NCI-H345 treated with DMSO at 0.1 percent for 48 hours (cell line): Measurements from ENCODE around the gene TLR2.
"Not testable (repeated sequence)": the region's sequence is repeated elsewhere in the genome, so short reads cannot be mapped to it uniquely, and the experiment has no call there.

Source experiments
- DNase-seq: peaks from one replicate; lab custom pipeline; 2025; ENCODE audit not compliant: unreplicated experiment; lab: John Stamatoyannopoulos, UW

TLR2 gene

GRCh38 chr4:153655928-153656327 is 28.2 kb upstream of the TLR2 start:
- no peak for DNase-seq

DNA sequence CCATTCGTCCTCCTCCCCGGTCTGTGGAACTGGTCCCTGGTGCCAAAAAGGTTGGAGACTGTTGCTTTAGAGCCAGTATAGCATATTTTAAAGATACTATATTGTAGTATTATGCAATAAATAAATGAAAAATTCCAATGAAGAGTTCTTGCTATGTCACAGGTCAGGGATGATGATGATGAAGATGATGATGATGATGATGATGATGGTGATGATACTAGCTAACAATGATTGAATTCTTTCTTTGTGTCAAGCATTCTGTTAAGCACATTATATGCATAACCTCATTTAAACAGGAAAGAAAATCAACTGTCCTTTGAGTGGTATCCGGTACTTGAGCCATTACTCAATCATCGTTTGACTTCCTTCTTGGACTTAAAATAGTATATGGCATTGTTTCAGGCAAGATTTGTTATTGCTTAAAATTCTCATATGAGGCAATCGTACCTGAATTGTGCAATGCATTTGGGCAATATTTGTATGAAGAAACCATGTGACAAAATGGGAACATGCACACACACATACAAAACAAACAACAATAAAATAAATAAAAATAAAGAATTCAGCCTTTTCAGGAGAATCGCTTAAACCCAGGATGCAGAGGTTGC is 22.8 kb upstream of the TLR2 start:
- DNase-seq = no peak

- DNase-seq = no peak
Measured at GRCh38 chr4:153661908-153662307, 22.2 kb upstream of the TLR2 start.

- DNase-seq = no peak
Measured at GRCh38 chr4:153663667-153664066, 20.4 kb upstream of the TLR2 start.

GRCh38 chr4:153666505-153666904 is 17.6 kb upstream of the TLR2 start:
- not testable (repeated sequence) for DNase-seq

GRCh38 chr4:153668647-153669046 is 15.4 kb upstream of the TLR2 start:
- no peak for DNase-seq

- no peak for DNase-seq
Measured at GRCh38 chr4:153669838-153670237, 14.2 kb upstream of the TLR2 start.

GRCh38 chr4:153676486-153676885 is 7.6 kb upstream of the TLR2 start:
- DNase-seq = no peak

DNA sequence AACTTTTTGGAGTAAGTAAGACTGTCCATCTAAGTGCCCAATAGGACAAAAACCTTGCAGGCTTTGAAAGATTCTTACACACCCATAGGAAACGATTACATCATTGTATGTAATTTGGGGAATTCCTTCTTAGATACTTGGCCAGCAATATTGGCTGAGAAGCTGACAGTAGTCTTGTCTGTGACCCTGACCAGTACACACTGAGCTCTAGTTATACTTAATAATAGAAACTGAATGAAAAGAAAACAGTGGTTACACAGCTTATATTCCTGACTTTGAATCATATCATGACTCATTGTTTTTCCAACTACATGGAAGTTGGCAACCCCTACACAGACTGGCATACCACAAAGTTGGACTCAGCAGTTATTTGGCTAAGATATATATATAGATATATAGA is 7.1 kb upstream of the TLR2 start:
- no peak for DNase-seq

DNA sequence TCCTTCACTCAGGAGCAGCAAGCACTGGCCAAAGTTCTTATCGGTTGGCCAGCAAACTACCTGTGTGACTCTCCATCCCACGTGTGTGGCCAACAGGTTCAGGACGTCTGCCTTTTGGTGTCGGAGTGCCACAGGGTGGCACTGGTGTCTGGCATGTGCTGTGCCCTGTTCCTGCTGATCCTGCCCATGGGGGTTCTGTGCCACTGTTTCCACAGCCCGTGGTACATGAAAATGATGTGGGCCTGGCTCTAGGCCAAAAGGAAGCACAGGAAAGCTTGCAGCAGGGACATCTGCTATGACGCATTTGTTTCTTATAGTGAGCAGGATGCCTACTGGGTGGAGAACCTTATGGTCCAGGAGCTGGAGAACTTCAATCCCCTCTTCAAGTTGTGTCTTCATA is 4.6 kb upstream of the TLR2 start:
- no peak for DNase-seq

DNA sequence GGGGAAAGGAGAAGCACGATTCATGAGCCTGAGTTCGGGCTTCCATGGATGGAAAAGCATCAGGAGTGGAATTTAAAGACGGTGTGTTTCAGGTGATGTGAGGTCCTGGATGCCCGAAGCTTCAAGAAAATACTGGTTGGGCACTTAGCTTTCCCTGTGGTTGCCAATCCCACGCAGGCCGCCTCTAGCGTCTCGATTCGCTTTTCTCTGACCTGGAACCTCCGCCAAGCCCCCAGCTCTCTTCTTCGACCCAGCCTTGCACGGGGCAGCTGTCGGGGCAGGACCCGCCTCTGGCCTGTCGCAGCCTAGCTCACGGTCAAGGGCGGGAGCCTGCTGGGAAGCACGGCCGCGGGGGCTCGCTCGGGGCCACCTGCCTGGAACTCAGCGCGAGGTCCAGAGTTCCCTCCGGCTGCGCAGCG is 308 bp upstream of the TLR2 start:
- no peak for DNase-seq

DNA sequence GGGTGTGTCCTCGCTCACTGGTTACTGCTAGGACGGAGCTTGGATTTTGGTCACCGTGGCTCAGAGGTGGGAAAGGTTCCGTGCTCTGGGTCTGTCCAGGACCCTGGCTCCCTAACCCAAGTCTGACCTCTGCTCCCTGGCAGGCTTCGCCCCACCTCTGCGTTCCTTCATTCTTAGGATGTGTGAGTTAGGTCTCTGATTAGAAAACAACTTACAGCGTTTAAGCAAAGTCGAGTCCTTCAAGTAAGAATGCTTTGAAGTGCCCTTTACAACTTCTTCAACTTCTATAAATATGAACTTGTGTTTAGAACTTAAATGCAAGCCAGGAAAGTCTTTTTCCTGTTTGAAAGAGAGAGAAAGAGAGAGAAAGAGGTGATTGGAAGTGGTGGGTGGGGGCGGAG is 891 bp downstream of the TLR2 start:
- DNase-seq = no peak

DNA sequence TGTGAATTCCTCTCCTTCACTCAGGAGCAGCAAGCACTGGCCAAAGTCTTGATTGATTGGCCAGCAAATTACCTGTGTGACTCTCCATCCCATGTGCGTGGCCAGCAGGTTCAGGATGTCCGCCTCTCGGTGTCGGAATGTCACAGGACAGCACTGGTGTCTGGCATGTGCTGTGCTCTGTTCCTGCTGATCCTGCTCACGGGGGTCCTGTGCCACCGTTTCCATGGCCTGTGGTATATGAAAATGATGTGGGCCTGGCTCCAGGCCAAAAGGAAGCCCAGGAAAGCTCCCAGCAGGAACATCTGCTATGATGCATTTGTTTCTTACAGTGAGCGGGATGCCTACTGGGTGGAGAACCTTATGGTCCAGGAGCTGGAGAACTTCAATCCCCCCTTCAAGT is 20.4 kb downstream of the TLR2 start:
- no peak for DNase-seq

DNA sequence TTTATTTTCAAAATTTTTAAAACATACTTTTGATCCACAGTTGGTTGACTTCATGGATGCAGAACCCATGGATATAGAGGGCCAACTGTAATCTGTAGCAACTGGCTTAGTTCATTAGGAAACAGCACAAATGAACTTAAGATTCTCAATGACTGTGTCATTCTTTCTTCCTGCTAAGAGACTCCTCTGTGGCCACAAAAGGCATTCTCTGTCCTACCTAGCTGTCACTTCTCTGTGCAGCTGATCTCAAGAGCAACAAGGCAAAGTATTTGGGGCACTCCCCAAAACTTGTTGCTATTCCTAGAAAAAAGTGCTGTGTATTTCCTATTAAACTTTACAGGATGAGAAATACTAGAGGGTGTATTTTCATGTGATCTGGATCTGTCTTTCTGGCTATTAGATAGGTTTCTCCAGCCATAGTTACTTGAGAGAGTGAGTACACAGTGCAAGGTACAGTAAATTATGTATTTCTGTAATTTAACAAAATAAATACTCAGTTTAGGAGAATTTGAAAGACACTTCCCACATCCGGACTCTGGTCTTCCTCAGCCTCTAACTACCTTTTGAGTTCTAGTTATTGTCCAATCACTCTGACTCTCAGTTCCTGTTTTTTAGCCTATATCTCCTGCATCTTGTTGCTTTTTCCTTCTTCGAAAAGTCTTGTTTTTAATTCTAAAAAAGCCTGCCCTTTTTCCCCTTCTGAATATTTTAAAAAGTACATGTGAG is 21.8 kb downstream of the TLR2 start:
- DNase-seq = no peak

DNA sequence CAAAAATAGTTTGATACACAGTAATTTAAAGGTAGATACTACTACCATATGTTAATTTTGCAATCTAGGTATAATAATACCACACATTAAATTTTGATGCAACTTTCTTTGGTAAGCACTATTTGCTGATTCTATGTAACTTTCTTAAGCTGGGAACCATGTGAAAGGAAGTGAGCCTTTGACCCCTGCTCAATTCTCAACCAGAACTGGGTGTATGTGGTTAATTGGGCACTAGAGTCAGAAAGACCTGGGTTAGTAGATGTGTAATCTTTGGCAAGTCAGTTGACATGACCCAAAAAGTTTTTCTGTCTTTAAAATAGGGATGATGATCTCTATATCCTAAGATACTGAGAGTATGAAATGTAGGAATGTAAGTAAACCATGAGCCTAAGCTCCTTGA is 22.4 kb downstream of the TLR2 start:
- no peak for DNase-seq

GRCh38 chr4:153710681-153711080 is 26.6 kb downstream of the TLR2 start:
- no peak for DNase-seq

DNA sequence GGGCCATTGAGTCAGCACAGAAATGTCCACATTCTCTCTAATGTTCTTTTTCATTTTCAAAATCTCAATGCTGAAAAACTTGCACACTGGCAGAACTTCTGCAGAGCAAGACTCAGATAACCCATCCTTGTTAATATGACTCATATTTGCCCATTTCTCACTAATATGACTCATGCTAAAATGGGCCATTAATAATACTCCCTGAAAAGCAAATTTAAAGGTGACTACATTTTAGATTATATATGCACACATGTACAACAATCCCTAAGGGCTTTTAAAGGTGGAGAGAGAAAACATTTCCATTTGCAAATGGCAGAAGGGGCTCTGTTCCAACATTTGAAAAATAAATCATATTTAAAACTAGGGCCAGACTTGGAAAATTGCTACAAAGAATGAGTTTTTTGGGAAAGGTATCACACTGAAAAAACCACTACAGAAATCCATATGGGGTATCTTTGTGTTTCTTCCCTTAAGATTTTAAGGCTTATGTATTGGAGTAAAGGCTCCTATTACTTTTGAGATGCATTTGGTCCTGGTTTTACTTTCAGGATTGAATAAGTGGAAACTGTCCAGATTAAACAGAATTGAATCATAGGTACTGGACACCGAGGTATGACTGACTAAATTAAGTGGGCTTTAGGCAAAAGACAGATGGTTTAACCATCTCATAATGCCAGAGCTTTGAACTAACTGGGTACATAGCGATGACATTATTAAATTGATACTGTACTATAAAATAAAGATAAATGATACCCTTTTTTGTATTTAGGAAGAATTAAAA is 30.0 kb downstream of the TLR2 start:
- no peak for DNase-seq

DNA sequence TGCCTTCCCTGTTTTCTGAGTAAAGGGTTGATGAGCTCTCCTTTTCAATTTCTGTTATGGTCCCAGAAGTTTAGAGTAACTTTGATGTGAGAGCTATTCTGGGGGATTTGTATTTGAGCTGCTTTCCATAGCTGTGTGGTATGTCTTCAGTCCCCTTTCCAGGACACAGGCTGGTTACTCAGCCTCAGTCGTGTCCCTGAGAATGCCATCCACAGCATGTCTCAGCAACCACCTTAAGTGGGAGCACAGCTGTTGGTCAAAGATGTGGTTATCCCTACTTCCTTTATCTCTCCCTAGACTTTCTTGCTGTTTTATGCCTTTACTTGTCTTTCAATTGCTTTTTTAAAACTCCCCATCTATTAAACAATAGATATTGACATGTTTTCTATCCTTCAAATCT is 38.0 kb downstream of the TLR2 start:
- no peak for DNase-seq

- no peak for DNase-seq
Measured at GRCh38 chr4:153724606-153725005, 40.5 kb downstream of the TLR2 start.

- no peak for DNase-seq
Measured at GRCh38 chr4:153725136-153725830, 41.2 kb downstream of the TLR2 start.

DNA sequence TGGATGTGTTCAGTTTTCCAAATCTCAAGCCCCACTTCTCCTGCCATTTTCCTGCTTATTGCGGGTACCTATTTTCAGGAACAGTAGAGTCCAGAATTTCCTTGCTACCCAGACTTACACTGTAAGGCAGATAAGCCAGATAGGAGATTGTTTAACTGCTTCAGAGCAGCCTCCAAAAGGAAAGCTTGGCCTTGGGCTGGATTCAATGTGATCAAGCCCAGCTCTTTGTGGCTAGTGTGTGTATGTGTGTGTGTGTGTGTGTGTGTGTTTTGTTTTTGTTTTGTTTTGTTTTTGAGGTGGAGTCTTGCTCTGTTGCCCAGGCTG is 41.7 kb downstream of the TLR2 start:
- no peak for DNase-seq

DNA sequence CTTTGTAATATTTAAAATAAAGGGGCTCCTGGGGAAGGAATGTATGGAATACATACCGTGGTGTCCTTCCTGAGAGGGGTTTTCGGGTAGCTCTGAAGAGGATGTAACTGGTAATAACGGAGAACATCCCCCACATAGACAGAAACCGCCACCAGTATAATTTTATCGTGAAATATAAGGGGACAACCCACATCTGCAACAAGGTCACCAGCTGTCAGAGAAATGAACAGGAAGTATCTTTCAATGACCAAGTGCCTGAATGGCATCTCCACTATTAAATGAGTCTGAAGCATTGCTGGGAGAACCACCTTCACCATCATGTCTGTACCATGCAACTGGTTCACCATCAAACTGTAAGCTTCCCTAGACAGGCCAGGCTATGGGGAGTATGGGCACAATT is 44.1 kb downstream of the TLR2 start:
- DNase-seq = no peak
